ENCODE measurements around the gene ETF1. TPM values are rescaled to one million over a fixed set of nuclear protein-coding genes. Genes with fewer than 3 reads are reported as not detected.
A peak's percentile ranks its signal among the peaks of the same experiment; 100 is the strongest.
"Not testable (repeated sequence)": the region's sequence is repeated elsewhere in the genome, so short reads cannot be mapped to it uniquely, and the experiment has no call there.

Gene ETF1
- total RNA-seq, 4 donors from 2014 or later = 108 to 163 (median 127) TPM

DNA sequence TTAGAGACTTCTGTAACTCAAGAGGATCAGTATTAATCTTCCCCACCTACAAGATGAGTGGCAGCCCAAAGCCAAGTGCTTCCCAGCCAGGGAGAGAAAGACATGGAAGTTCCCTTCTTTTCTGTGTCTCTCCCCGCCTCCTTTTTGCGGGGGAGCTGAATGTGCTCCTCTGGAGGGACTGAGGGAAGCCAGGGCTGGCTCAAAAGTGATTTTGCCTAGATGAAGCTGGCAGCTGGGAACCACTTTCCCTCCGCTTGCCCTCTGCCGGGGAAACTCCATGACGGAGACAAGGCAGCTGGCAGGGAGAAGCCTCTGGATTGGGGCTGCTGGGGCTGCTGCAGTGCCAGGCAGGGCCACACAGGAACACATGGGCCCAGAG is 53.4 kb downstream of the ETF1 start:
- TF ChIP-seq POLR2AphosphoS5 (IDR thresholded peaks at IDR 0.05) (peak; percentile 9), EP300 (IDR thresholded peaks at IDR 0.05) (no peak)
- no peaks in the 10 kb centered on the region for H3K36me3 ChIP-seq
- H3K4me1 ChIP-seq = peaks cover 0 to 29% (median 19%) of the 10 kb centered on the region in 3 donors
- H3K9me3 ChIP-seq = no peaks in the 10 kb centered on the region
- H3K27me3 ChIP-seq = peaks cover 24% of the 10 kb centered on the region
- no peak overlapping the region for H3K27ac ChIP-seq
- ATAC-seq = no peak
- H3K4me3 ChIP-seq = no peak overlapping the region
- 95 to 100% methylated on average over 1 to 4 of the region's 5 CpGs for WGBS, 2 donors (ENCODE audit: low coverage in 1 of 2)

GRCh38 chr5:138488481-138488945 is 54.5 kb downstream of the ETF1 start:
- ATAC-seq = no peak
- Histone ChIP-seq H3K27me3 (peaks cover 24% of the 10 kb centered on the region), H3K4me1 (peaks cover 0 to 25% (median 19%) of the 10 kb centered on the region in 3 donors), H3K4me3 (no peak overlapping the region), H3K36me3 (no peaks in the 10 kb centered on the region), H3K27ac (no peak overlapping the region), H3K9me3 (no peaks in the 10 kb centered on the region)
- TF ChIP-seq POLR2AphosphoS5 (IDR thresholded peaks at IDR 0.05) (no peak), POLR2A (IDR thresholded peaks at IDR 0.05) (no peak), EP300 (IDR thresholded peaks at IDR 0.05) (no peak)
- TF ChIP-seq, protein P1, sequence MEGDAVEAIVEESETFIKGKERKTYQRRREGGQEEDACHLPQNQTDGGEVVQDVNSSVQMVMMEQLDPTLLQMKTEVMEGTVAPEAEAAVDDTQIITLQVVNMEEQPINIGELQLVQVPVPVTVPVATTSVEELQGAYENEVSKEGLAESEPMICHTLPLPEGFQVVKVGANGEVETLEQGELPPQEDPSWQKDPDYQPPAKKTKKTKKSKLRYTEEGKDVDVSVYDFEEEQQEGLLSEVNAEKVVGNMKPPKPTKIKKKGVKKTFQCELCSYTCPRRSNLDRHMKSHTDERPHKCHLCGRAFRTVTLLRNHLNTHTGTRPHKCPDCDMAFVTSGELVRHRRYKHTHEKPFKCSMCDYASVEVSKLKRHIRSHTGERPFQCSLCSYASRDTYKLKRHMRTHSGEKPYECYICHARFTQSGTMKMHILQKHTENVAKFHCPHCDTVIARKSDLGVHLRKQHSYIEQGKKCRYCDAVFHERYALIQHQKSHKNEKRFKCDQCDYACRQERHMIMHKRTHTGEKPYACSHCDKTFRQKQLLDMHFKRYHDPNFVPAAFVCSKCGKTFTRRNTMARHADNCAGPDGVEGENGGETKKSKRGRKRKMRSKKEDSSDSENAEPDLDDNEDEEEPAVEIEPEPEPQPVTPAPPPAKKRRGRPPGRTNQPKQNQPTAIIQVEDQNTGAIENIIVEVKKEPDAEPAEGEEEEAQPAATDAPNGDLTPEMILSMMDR (IDR thresholded peaks at IDR 0.05) = no peak
- 84 to 100% methylated on average over 1 to 4 of the region's 5 CpGs for WGBS, 2 donors (ENCODE audit: low coverage in 1 of 2)

GRCh38 chr5:138482638-138483037 is 60.4 kb downstream of the ETF1 start:
- WGBS, 2 donors (ENCODE audit: low coverage in 1 of 2) = 33 to 54% methylated on average over 4 of the region's 4 CpGs
- H3K36me3 ChIP-seq = no peaks in the 10 kb centered on the region
- no peak overlapping the region for H3K27ac ChIP-seq
- no peak for ATAC-seq
- H3K27me3 ChIP-seq = no peaks in the 10 kb centered on the region
- H3K9me3 ChIP-seq = no peaks in the 10 kb centered on the region
- H3K4me3 ChIP-seq = no peak overlapping the region
- no peaks in the 10 kb centered on the region for H3K4me1 ChIP-seq
- TF ChIP-seq, protein P1 (IDR thresholded peaks at IDR 0.05) = no peak
- TF ChIP-seq EP300 (IDR thresholded peaks at IDR 0.05) (no peak), POLR2AphosphoS5 (IDR thresholded peaks at IDR 0.05) (no peak), POLR2A (IDR thresholded peaks at IDR 0.05) (no peak)

GRCh38 chr5:138476918-138477317 is 66.1 kb downstream of the ETF1 start:
- Histone ChIP-seq H3K36me3 (no peaks in the 10 kb centered on the region), H3K9me3 (no peaks in the 10 kb centered on the region), H3K27ac (no peak overlapping the region), H3K4me3 (no peak overlapping the region), H3K4me1 (no peaks in the 10 kb centered on the region), H3K27me3 (no peaks in the 10 kb centered on the region)
- TF ChIP-seq EP300 (IDR thresholded peaks at IDR 0.05) = no peak
- 73 to 88% methylated on average over 7 of the region's 7 CpGs for WGBS, 2 donors (ENCODE audit: low coverage in 1 of 2)
- ATAC-seq = no peak

DNA sequence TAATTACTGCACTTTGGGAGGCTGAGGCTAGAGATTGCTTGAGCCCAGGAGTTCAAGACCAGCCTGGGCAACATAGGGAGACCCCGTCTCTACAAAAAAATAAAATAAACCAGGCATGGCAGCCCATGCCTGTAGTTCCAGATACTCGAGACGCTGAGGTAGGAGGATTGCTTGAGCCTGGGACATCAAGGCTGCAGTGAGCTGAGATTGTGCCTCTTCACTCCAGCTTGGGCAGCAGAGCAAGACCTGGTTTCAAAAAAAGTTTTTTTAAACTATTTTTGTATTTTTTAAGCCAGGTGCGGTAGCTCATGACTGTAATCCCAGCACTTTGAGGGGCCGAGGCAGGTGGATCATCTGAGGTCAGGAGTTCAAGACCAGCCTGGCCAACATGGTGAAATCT is 69.9 kb downstream of the ETF1 start:
- not testable (repeated sequence) for H3K4me3 ChIP-seq, H3K9me3 ChIP-seq, H3K4me1 ChIP-seq, H3K36me3 ChIP-seq, H3K27ac ChIP-seq, ATAC-seq, H3K27me3 ChIP-seq
- 83 to 84% methylated on average over 2 to 4 of the region's 5 CpGs for WGBS, 2 donors (ENCODE audit: low coverage in 1 of 2)

DNA sequence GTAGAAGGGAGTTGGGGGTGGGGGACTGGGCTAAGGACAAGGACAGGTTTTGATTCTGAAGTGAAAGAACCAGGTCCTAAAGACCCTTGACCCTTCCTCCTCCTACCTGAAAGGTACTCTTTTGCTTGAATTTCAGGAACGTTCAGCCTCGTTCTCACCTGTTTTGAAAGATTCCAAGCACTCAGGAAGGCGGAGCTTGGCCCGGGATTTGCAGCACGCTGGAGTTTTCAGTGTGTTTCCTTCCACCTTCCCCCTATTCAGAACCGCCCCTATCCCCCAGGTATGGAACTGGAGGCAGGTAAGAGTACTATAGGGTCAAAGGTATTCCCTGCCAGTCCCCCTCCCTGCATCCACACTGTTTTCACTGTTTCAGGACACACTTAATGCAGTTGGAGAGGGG is 70.7 kb downstream of the ETF1 start:
- TF ChIP-seq EP300 (IDR thresholded peaks at IDR 0.05) = no peak
- peak; percentile 11 for TF ChIP-seq POLR2AphosphoS5 (IDR thresholded peaks at IDR 0.05)
- no peak for ATAC-seq
- H3K9me3 ChIP-seq = no peaks in the 10 kb centered on the region
- H3K4me3 ChIP-seq = no peak overlapping the region
- H3K27ac ChIP-seq = no peak overlapping the region
- H3K27me3 ChIP-seq = no peaks in the 10 kb centered on the region
- 51% methylated on average over 3 of the region's 6 CpGs; no CpG with 5 or more reads in 1 of the 2 donors for WGBS, 2 donors (ENCODE audit: low coverage in 1 of 2)
- H3K36me3 ChIP-seq = no peaks in the 10 kb centered on the region
- peaks cover 0 to 10% (median under 1%) of the 10 kb centered on the region in 3 donors for H3K4me1 ChIP-seq

GRCh38 chr5:138471052-138471361 is 72.0 kb downstream of the ETF1 start:
- ATAC-seq = peak; percentile 2
- H3K4me1 ChIP-seq = peaks cover 0 to 24% (median 14%) of the 10 kb centered on the region in 3 donors
- no peaks in the 10 kb centered on the region for H3K27me3 ChIP-seq
- H3K4me3 ChIP-seq = no peak overlapping the region
- no peak overlapping the region for H3K27ac ChIP-seq
- 85 to 88% methylated on average over 1 to 2 of the region's 2 CpGs for WGBS, 2 donors (ENCODE audit: low coverage in 1 of 2)
- H3K36me3 ChIP-seq = no peaks in the 10 kb centered on the region
- no peaks in the 10 kb centered on the region for H3K9me3 ChIP-seq
- no peak for TF ChIP-seq EP300 (IDR thresholded peaks at IDR 0.05)
- TF ChIP-seq POLR2A (IDR thresholded peaks at IDR 0.05) = peak in 1 of 2 donors; percentile 5
- peak; percentile 4 for TF ChIP-seq POLR2AphosphoS5 (IDR thresholded peaks at IDR 0.05)
- TF ChIP-seq, protein P1 (IDR thresholded peaks at IDR 0.05) = no peak
